GM19351 (cell line): ENCODE results near the gene AKAP12.

ENCODE experiments used
- ATAC-seq: cut with Tn5 transposase; IDR thresholded peaks from one replicate; pipeline ENCODE4 v1.9.1; 2021; ENCODE audit warnings: mild to moderate bottlenecking, moderate library complexity; ENCODE audit not compliant: unreplicated experiment

The AKAP12 gene

GRCh38 chr6:151403919-151404308, 164.1 kb downstream of the AKAP12 start:
- ATAC-seq, result no peak
